Liver (tissue), 9 donors: ENCODE results near the gene EFNB1. TPM values are rescaled to one million over a fixed set of nuclear protein-coding genes. Genes with fewer than 3 reads are reported as not detected.
A peak's percentile ranks its signal among the peaks of the same experiment; 100 is the strongest.

Source experiments
- DNase-seq: peaks from one replicate; pipeline ENCODE4 v3.0.0-alpha.2; 2017; ENCODE audit warnings: low spot score
- H3K27ac ChIP-seq, 2 donors: one replicate each; pipeline ENCODE4 v1.7.0; 2013; ENCODE audit warnings: inconsistent platforms in 2 of 2, low read length in 2 of 2, control low read depth in 1 of 2, low read depth in 1 of 2, mild to moderate bottlenecking in 1 of 2
- H3K27me3 ChIP-seq, 4 donors: one replicate each; pipeline versions ENCODE4 v1.6.1 to v1.7.0; 2013; ENCODE audit warnings: low read length in 3 of 4, inconsistent platforms in 1 of 4, mild to moderate bottlenecking in 1 of 4, moderate library complexity in 1 of 4; ENCODE audit not compliant: control insufficient read depth in 4 of 4, insufficient read depth in 4 of 4
- H3K36me3 ChIP-seq, 4 donors: one replicate each; pipeline versions ENCODE4 v1.6.1 to v1.7.0; 2013; ENCODE audit warnings: low read length in 3 of 4, mild to moderate bottlenecking in 3 of 4, low read depth in 1 of 4, moderate library complexity in 1 of 4; ENCODE audit not compliant: control insufficient read depth in 4 of 4, insufficient read depth in 3 of 4
- H3K4me1 ChIP-seq, 4 donors: one replicate each; pipeline versions ENCODE4 v1.6.1 to v1.7.0; 2013; ENCODE audit warnings: low read length in 3 of 4, mild to moderate bottlenecking in 3 of 4, moderate library complexity in 1 of 4; ENCODE audit not compliant: control insufficient read depth in 4 of 4, insufficient read depth in 4 of 4
- H3K4me3 ChIP-seq, 3 donors: one replicate each; pipeline versions ENCODE4 v1.6.1 to v1.7.0; 2013; ENCODE audit warnings: low read length in 3 of 3, control low read depth in 1 of 3, low read depth in 1 of 3, mild to moderate bottlenecking in 1 of 3
- H3K9ac ChIP-seq, 2 donors: one replicate each; pipeline ENCODE4 v1.7.0; 2013; ENCODE audit warnings: low read length in 2 of 2, mild to moderate bottlenecking in 2 of 2, moderate library complexity in 2 of 2, control low read depth in 1 of 2, low read depth in 1 of 2
- H3K9me3 ChIP-seq, 4 donors: one replicate each; pipeline versions ENCODE4 v1.6.1 to v1.7.0; 2013; ENCODE audit warnings: low read length in 3 of 4; ENCODE audit not compliant: control insufficient read depth in 4 of 4
- EGR1 ChIP-seq, 2 donors: IDR thresholded peaks; 2 replicates each; pipeline ENCODE4 v1.6.1; 2016 to 2018; ENCODE audit warnings: antibody characterized with exemption in 2 of 2, low read depth in 2 of 2
- FOXA1 ChIP-seq: IDR thresholded peaks from 2 replicates; pipeline ENCODE4 v1.6.1; 2016; ENCODE audit warnings: antibody characterized with exemption
- FOXA2 ChIP-seq: IDR thresholded peaks from 2 replicates; pipeline ENCODE4 v1.6.1; 2016; ENCODE audit warnings: antibody characterized with exemption
- GABPA ChIP-seq, 2 donors: IDR thresholded peaks in 1 of 2; conservative IDR thresholded peaks in 1 of 2; 2 replicates each; pipeline ENCODE4 v1.6.1; 2016; ENCODE audit warnings: antibody characterized with exemption in 2 of 2, mild to moderate bottlenecking in 1 of 2, moderate library complexity in 1 of 2
- HNF4G ChIP-seq: IDR thresholded peaks from 2 replicates; pipeline ENCODE4 v1.6.1; 2016; ENCODE audit warnings: antibody characterized with exemption
- JUND ChIP-seq, 2 donors: IDR thresholded peaks; 2 replicates each; pipeline ENCODE4 v1.6.1; 2016; ENCODE audit warnings: antibody characterized with exemption in 2 of 2
- NR2F2 ChIP-seq: IDR thresholded peaks from 2 replicates; pipeline ENCODE4 v1.6.1; 2016; ENCODE audit warnings: antibody characterized with exemption
- RAD21 ChIP-seq, 2 donors: IDR thresholded peaks; 2 replicates each; pipeline ENCODE4 v1.6.1; 2016; ENCODE audit warnings: antibody characterized with exemption in 2 of 2, mild to moderate bottlenecking in 2 of 2
- RXRA ChIP-seq, 2 donors: IDR thresholded peaks; 2 replicates each; pipeline ENCODE4 v1.6.1; 2017 to 2018; ENCODE audit warnings: antibody characterized with exemption in 2 of 2, mild to moderate bottlenecking in 1 of 2
- SP1 ChIP-seq: IDR thresholded peaks from 2 replicates; pipeline ENCODE4 v1.6.1; 2018; ENCODE audit warnings: antibody characterized with exemption, mild to moderate bottlenecking
- TAF1 ChIP-seq: conservative IDR thresholded peaks from 2 replicates; pipeline ENCODE4 v1.6.1; 2016; ENCODE audit warnings: antibody characterized with exemption, mild to moderate bottlenecking
- WGBS: extraction: QIAGEN DNeasy Blood & Tissue Kit; methylation state at CpG from one replicate; pipeline ENCODE4 v1.1.7; 2013; 5-methylcytosine and 5-hydroxymethylcytosine counted together
- polyA plus RNA-seq, 2 donors: library from polyadenylated mRNA; stranded (reverse) in 1 of 2; unstranded in 1 of 2; fragments of 200-250 nt in 1 of 2; fragments of >200 nt in 1 of 2; fragmentation: Nextera tagmentation in 1 of 2; extraction: Ambion mirVana in 1 of 2; gene quantifications; one replicate each; pipeline versions ENCODE4 v1.2.1 to v1.2.3, GENCODE V29; 2013 to 2015
- total RNA-seq, 2 donors: library from RNA; depleted of rRNA; stranded (reverse); fragments of >200 nt; gene quantifications; one replicate each; pipeline ENCODE4 v1.2.3, GENCODE V29; 2014
- TF ChIP-seq, protein P1 (sequence below): fragments of 150-350 bp; IDR thresholded peaks from 2 replicates; pipeline ENCODE4 v1.5.1; 2017; ENCODE audit warnings: improper control_type of control experiment, low read depth, low read length; ENCODE audit not compliant: missing input control
- TF ChIP-seq, protein P2 (sequence below): IDR thresholded peaks from 2 replicates; pipeline ENCODE4 v1.6.1; 2016; ENCODE audit warnings: antibody characterized with exemption, mild to moderate bottlenecking
- TF ChIP-seq, protein P3 (sequence below): IDR thresholded peaks from 2 replicates; pipeline ENCODE4 v1.6.1; 2016; ENCODE audit warnings: antibody characterized with exemption
- TF ChIP-seq, protein P4 (sequence below): IDR thresholded peaks from 2 replicates; pipeline ENCODE4 v1.6.1; 2016; ENCODE audit warnings: antibody characterized with exemption
- donor health status: healthy.
- donor health status: healthy.
- donor health status: healthy.
- donor health status: healthy.
- donor health status: healthy.

The EFNB1 gene
- total and polyA plus RNA-seq, 4 donors = 3.6 to 8.9 (median 8.1) TPM

DNA sequence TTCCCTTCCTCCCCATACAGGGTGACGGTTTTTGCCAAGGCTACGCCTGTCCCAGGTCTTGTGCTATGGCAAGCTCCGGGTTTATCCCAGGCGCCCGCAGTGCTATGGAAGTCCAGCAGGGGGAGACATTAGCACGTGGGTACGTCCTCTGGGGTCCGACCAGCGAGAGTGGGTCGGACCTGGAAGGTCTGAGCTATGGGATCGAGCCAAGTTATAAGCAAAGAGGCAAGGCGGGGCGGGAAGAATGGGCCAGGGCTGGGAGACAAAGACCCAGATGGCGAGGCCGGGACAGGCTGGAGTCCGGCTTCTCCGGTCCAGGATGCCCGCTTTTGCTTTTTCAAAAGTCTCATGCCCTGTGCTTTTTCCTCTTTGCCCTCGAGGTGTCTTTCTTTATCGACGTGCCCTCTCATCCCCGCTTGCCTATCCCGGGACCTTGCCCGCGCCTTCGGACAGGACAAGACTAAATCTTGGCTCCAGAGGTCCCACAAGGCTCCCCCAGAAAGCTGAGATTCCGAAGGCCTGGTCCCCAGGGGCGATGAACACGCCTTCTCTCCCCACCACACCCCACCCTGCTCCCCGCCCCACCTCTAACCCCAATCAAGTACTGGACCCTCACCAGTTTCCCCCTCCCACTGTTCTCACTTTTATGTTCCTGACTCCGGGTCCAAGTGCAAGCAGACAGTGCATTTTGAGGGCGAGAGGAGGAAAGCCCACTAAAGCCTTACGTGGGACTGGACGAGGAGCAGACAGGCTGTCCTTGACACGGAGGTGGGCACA lies 785 bp upstream of the EFNB1 start:
- Histone ChIP-seq H3K9me3 (no peaks in the 10 kb centered on the region), H3K27ac (peak overlapping the region; percentile 51 to 57), H3K36me3 (no peaks in the 10 kb centered on the region), H3K9ac (no peak overlapping the region), H3K4me3 (peak overlapping the region; percentile 3 to 35 (median 29)), H3K27me3 (peaks cover 0 to 2% (median 0%) of the 10 kb centered on the region in 4 donors), H3K4me1 (peaks cover 6 to 25% (median 8%) of the 10 kb centered on the region in 4 donors)
- peak; percentile 82 for DNase-seq
- WGBS = 5% methylated on average over 35 of the region's 35 CpGs
- TF ChIP-seq JUND (IDR thresholded peaks at IDR 0.05) (no peak), RAD21 (IDR thresholded peaks at IDR 0.05) (peak; percentile 95 to 97), NR2F2 (no peak)
- TF ChIP-seq, protein P1, sequence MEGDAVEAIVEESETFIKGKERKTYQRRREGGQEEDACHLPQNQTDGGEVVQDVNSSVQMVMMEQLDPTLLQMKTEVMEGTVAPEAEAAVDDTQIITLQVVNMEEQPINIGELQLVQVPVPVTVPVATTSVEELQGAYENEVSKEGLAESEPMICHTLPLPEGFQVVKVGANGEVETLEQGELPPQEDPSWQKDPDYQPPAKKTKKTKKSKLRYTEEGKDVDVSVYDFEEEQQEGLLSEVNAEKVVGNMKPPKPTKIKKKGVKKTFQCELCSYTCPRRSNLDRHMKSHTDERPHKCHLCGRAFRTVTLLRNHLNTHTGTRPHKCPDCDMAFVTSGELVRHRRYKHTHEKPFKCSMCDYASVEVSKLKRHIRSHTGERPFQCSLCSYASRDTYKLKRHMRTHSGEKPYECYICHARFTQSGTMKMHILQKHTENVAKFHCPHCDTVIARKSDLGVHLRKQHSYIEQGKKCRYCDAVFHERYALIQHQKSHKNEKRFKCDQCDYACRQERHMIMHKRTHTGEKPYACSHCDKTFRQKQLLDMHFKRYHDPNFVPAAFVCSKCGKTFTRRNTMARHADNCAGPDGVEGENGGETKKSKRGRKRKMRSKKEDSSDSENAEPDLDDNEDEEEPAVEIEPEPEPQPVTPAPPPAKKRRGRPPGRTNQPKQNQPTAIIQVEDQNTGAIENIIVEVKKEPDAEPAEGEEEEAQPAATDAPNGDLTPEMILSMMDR = peak; percentile 91
- TF ChIP-seq, protein P2, sequence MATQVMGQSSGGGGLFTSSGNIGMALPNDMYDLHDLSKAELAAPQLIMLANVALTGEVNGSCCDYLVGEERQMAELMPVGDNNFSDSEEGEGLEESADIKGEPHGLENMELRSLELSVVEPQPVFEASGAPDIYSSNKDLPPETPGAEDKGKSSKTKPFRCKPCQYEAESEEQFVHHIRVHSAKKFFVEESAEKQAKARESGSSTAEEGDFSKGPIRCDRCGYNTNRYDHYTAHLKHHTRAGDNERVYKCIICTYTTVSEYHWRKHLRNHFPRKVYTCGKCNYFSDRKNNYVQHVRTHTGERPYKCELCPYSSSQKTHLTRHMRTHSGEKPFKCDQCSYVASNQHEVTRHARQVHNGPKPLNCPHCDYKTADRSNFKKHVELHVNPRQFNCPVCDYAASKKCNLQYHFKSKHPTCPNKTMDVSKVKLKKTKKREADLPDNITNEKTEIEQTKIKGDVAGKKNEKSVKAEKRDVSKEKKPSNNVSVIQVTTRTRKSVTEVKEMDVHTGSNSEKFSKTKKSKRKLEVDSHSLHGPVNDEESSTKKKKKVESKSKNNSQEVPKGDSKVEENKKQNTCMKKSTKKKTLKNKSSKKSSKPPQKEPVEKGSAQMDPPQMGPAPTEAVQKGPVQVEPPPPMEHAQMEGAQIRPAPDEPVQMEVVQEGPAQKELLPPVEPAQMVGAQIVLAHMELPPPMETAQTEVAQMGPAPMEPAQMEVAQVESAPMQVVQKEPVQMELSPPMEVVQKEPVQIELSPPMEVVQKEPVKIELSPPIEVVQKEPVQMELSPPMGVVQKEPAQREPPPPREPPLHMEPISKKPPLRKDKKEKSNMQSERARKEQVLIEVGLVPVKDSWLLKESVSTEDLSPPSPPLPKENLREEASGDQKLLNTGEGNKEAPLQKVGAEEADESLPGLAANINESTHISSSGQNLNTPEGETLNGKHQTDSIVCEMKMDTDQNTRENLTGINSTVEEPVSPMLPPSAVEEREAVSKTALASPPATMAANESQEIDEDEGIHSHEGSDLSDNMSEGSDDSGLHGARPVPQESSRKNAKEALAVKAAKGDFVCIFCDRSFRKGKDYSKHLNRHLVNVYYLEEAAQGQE = no peak

DNA sequence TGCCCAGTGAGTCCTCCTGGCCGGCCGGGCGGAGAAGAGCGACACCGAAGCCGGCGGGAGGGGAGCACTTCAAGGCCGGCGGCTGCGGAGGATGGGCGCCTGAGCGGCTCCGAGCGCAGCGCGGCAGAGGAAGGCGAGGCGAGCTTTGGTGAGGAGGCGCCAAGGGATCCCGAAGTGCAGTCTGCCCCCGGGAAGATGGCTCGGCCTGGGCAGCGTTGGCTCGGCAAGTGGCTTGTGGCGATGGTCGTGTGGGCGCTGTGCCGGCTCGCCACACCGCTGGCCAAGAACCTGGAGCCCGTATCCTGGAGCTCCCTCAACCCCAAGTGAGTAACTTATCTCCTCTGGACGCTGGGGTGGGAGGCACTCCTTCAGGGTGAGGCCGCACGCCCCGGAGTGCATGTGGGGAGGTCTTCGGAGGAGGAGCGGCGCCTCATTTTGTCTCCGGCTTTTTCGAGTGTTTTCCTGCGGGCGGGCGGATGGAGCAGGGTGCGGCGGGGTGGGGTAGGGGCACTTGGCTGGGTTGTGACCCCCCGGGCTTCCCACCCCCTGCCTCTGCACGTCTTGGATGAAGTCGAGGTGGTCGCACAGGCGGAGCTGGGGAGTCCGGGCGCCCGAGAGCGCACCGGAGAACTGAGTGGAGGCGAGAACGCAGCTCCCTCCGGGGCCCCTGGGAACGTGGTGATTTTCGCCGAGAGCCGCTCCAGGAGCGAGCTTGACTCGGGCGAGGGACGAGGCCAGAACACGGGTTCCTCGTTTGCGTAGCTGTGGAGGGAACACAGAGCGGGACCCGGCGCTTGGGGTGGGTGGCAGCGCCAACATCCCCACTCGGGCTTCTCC lies 979 bp downstream of the EFNB1 start:
- Histone ChIP-seq H3K9me3 (no peaks in the 10 kb centered on the region), H3K36me3 (no peaks in the 10 kb centered on the region), H3K4me1 (peaks cover 7 to 34% (median 11%) of the 10 kb centered on the region in 4 donors), H3K27me3 (peaks cover 0 to 2% (median 0%) of the 10 kb centered on the region in 4 donors), H3K4me3 (peak overlapping the region; percentile 46 to 65 (median 63)), H3K27ac (peak overlapping the region in 1 of 2 donors; percentile 57), H3K9ac (peak overlapping the region in 1 of 2 donors; percentile 28)
- TF ChIP-seq SP1 = no peak
- TF ChIP-seq, protein P1 = no peak
- TF ChIP-seq FOXA1 = no peak
- no peak for TF ChIP-seq TAF1
- TF ChIP-seq, protein P3, sequence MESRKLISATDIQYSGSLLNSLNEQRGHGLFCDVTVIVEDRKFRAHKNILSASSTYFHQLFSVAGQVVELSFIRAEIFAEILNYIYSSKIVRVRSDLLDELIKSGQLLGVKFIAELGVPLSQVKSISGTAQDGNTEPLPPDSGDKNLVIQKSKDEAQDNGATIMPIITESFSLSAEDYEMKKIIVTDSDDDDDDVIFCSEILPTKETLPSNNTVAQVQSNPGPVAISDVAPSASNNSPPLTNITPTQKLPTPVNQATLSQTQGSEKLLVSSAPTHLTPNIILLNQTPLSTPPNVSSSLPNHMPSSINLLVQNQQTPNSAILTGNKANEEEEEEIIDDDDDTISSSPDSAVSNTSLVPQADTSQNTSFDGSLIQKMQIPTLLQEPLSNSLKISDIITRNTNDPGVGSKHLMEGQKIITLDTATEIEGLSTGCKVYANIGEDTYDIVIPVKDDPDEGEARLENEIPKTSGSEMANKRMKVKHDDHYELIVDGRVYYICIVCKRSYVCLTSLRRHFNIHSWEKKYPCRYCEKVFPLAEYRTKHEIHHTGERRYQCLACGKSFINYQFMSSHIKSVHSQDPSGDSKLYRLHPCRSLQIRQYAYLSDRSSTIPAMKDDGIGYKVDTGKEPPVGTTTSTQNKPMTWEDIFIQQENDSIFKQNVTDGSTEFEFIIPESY = no peak
- no peak for TF ChIP-seq HNF4G
- TF ChIP-seq, protein P4, sequence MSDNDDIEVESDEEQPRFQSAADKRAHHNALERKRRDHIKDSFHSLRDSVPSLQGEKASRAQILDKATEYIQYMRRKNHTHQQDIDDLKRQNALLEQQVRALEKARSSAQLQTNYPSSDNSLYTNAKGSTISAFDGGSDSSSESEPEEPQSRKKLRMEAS = no peak
- no peak for TF ChIP-seq GABPA (IDR thresholded peaks at IDR 0.05 in 1 of 2, conservative IDR thresholded peaks at IDR 0.05 in 1 of 2)
- no peak for TF ChIP-seq NR2F2
- no peak for TF ChIP-seq RXRA (IDR thresholded peaks at IDR 0.05)
- TF ChIP-seq EGR1 (IDR thresholded peaks at IDR 0.05; ENCODE audit: low read depth in 2 of 2) = no peak
- TF ChIP-seq FOXA2 = no peak
- WGBS = under 1% methylated on average over 74 of the region's 74 CpGs
- peak; percentile 33 for DNase-seq
